AG04449 (cell line): Measurements from ENCODE around the gene MED13L.
A peak's percentile ranks its signal among the peaks of the same experiment; 100 is the strongest.

ENCODE experiments used
- CTCF ChIA-PET: fragments of 350-600 bp; formaldehyde crosslinking; extraction: SDS; loops from one replicate; lab custom pipeline; 2021; ENCODE audit warnings: antibody characterized with exemption; lab: Yijun Ruan, JAX
- POLR2A ChIA-PET: fragments of 400-600, 350-600 bp; formaldehyde crosslinking; extraction: SDS; loops from one replicate; lab custom pipeline; 2020; ENCODE audit warnings: antibody characterized with exemption, inconsistent platforms; lab: Yijun Ruan, JAX
- DNase-seq: peaks from one replicate; pipeline ENCODE4 v3.0.0-alpha.2; 2010; ENCODE audit warnings: low read depth, low spot score
- H3K4me3 ChIP-seq: 2 replicates; pipeline ENCODE4 v1.5.1; 2011; ENCODE audit warnings: low read depth, mild to moderate bottlenecking, control low read depth, low read length
- CTCF ChIP-seq: IDR thresholded peaks from one replicate; pipeline ENCODE4 v1.5.1; 2011; ENCODE audit warnings: mild to moderate bottlenecking, moderate library complexity, low read length, control low read depth, inconsistent platforms; ENCODE audit not compliant: insufficient read depth; ENCODE audit errors: missing control alignments

Gene MED13L

GRCh38 chr12:116026768-116027550, 250.5 kb downstream of the MED13L start:
- CTCF ChIA-PET, result no interaction called here
- H3K4me3 ChIP-seq, result no peak overlapping the region
- DNase-seq, result no peak
- POLR2A ChIA-PET, result no interaction called here
- TF ChIP-seq CTCF, result no peak

- ChIA-PET CTCF (interaction anchor here (1.5 kb wide), 1 partner anchor 10 kb away, joined by 3 read pairs; no protein-coding TSS in a partner anchor), POLR2A (no interaction called here)
- no peak overlapping the region for H3K4me3 ChIP-seq
- DNase-seq, result no peak
- no peak for TF ChIP-seq CTCF
These were observed 251.1 kb downstream of the MED13L start for GRCh38 chr12:116026346-116026745.

- ChIA-PET CTCF (interaction anchor here (1.5 kb wide), 1 partner anchor 9 kb away, joined by 3 read pairs; no protein-coding TSS in a partner anchor), POLR2A (no interaction called here)
- no peak overlapping the region for H3K4me3 ChIP-seq
- no peak for DNase-seq
- TF ChIP-seq CTCF, result no peak
These were observed 252.7 kb downstream of the MED13L start for GRCh38 chr12:116024769-116025168.

- ChIA-PET CTCF (no interaction called here), POLR2A (no interaction called here)
- no peak for DNase-seq
- TF ChIP-seq CTCF, result no peak
- H3K4me3 ChIP-seq, result no peak overlapping the region
These were observed 258.1 kb downstream of the MED13L start for GRCh38 chr12:116019415-116019814.

GRCh38 chr12:116018282-116018681, 259.2 kb downstream of the MED13L start:
- H3K4me3 ChIP-seq, result no peak overlapping the region
- ChIA-PET POLR2A (no interaction called here), CTCF (no interaction called here)
- no peak for DNase-seq
- TF ChIP-seq CTCF, result no peak

- DNase-seq, result peak; percentile 28
- ChIA-PET CTCF (interaction anchor here (0.7 to 2.4 kb wide), 26 partner anchors 8 to 693 kb away, joined by 3 to 9 read pairs (median 4); no protein-coding TSS in a partner anchor), POLR2A (no interaction called here)
These were observed 262.0 kb downstream of the MED13L start for GRCh38 chr12:116015525-116015924.

More at GRCh38 chr12:116015525-116015924, 262.0 kb downstream of the MED13L start:
- no peak overlapping the region for H3K4me3 ChIP-seq
- TF ChIP-seq CTCF, result peak; percentile 52
